ENCODE data around the gene SPRYD4.
A peak's percentile ranks its signal among the peaks of the same experiment; 100 is the strongest.

Gene SPRYD4

GRCh38 chr12:56468216-56469006, at the start of gene SPRYD4 (continued):
- TF ChIP-seq ZNF148 (tag by site-specific recombination; IDR thresholded peaks at IDR 0.05; ENCODE audit: borderline replicate concordance) (no peak), ZNF510 (tag by site-specific recombination; IDR thresholded peaks at IDR 0.05; ENCODE audit: insufficient replicate concordance) (no peak), ZNF792 (tag by site-specific recombination; IDR thresholded peaks at IDR 0.05) (no peak), BCL11A (tag by site-specific recombination; IDR thresholded peaks at IDR 0.05; ENCODE audit: low read depth) (no peak), YY2 (tag by site-specific recombination; IDR thresholded peaks at IDR 0.05) (peak; percentile 72), ZNF114 (tag by site-specific recombination; IDR thresholded peaks at IDR 0.05) (no peak), ZBTB17 (tag by site-specific recombination; IDR thresholded peaks at IDR 0.05) (peak; percentile 87), SCRT2 (tag by site-specific recombination; IDR thresholded peaks at IDR 0.05) (no peak), ZNF2 (tag by site-specific recombination; IDR thresholded peaks at IDR 0.05) (no peak; the same call in 1 of the 2 replicates), ZNF223 (tag by site-specific recombination; IDR thresholded peaks at IDR 0.05) (no peak), ZSCAN23 (tag by site-specific recombination; IDR thresholded peaks at IDR 0.05) (no peak), ZNF174 (tag by site-specific recombination; IDR thresholded peaks at IDR 0.05) (no peak), MZF1 (tag by site-specific recombination; IDR thresholded peaks at IDR 0.05; ENCODE audit: borderline replicate concordance) (peak; percentile 70; the same call in 1 of the 2 replicates), ZBTB1 (tag by site-specific recombination; IDR thresholded peaks at IDR 0.05) (no peak), ZNF10 (tag by site-specific recombination; IDR thresholded peaks at IDR 0.05) (0 out of 2 replicates have a peak, but pooled peaks have one; percentile 21), ZNF623 (tag by site-specific recombination; IDR thresholded peaks at IDR 0.05) (no peak), ZFP37 (tag by site-specific recombination; IDR thresholded peaks at IDR 0.05) (peak; percentile 87; the same call in 1 of the 2 replicates), ZNF561 (tag by site-specific recombination; IDR thresholded peaks at IDR 0.05; ENCODE audit: borderline replicate concordance) (peak; percentile 92), KLF7 (tag by site-specific recombination; IDR thresholded peaks at IDR 0.05; ENCODE audit: borderline replicate concordance) (peak; percentile 70), PRDM6 (tag by site-specific recombination; IDR thresholded peaks at IDR 0.05) (peak; percentile 17; the same call in 1 of the 2 replicates), BCL6B (tag by site-specific recombination; IDR thresholded peaks at IDR 0.05) (0 out of 2 replicates have a peak, but pooled peaks have one; percentile 43), ZNF202 (tag by site-specific recombination; IDR thresholded peaks at IDR 0.05; ENCODE audit: borderline replicate concordance) (no peak), ZNF560 (tag by site-specific recombination; IDR thresholded peaks at IDR 0.05; ENCODE audit: borderline replicate concordance) (no peak)
- TF ChIP-seq, protein P1, sequence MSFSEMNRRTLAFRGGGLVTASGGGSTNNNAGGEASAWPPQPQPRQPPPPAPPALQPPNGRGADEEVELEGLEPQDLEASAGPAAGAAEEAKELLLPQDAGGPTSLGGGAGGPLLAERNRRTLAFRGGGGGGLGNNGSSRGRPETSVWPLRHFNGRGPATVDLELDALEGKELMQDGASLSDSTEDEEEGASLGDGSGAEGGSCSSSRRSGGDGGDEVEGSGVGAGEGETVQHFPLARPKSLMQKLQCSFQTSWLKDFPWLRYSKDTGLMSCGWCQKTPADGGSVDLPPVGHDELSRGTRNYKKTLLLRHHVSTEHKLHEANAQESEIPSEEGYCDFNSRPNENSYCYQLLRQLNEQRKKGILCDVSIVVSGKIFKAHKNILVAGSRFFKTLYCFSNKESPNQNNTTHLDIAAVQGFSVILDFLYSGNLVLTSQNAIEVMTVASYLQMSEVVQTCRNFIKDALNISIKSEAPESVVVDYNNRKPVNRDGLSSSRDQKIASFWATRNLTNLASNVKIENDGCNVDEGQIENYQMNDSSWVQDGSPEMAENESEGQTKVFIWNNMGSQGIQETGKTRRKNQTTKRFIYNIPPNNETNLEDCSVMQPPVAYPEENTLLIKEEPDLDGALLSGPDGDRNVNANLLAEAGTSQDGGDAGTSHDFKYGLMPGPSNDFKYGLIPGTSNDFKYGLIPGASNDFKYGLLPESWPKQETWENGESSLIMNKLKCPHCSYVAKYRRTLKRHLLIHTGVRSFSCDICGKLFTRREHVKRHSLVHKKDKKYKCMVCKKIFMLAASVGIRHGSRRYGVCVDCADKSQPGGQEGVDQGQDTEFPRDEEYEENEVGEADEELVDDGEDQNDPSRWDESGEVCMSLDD (tag by site-specific recombination; IDR thresholded peaks at IDR 0.05), result no peak
- TF ChIP-seq, protein P2, sequence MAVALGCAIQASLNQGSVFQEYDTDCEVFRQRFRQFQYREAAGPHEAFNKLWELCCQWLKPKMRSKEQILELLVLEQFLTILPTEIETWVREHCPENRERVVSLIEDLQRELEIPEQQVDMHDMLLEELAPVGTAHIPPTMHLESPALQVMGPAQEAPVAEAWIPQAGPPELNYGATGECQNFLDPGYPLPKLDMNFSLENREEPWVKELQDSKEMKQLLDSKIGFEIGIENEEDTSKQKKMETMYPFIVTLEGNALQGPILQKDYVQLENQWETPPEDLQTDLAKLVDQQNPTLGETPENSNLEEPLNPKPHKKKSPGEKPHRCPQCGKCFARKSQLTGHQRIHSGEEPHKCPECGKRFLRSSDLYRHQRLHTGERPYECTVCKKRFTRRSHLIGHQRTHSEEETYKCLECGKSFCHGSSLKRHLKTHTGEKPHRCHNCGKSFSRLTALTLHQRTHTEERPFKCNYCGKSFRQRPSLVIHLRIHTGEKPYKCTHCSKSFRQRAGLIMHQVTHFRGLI (tag by site-specific recombination; IDR thresholded peaks at IDR 0.05), result 0 out of 2 replicates have a peak, but pooled peaks have one; percentile 9
- TF ChIP-seq, protein P3, sequence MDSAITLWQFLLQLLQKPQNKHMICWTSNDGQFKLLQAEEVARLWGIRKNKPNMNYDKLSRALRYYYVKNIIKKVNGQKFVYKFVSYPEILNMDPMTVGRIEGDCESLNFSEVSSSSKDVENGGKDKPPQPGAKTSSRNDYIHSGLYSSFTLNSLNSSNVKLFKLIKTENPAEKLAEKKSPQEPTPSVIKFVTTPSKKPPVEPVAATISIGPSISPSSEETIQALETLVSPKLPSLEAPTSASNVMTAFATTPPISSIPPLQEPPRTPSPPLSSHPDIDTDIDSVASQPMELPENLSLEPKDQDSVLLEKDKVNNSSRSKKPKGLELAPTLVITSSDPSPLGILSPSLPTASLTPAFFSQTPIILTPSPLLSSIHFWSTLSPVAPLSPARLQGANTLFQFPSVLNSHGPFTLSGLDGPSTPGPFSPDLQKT (IDR thresholded peaks at IDR 0.05; ENCODE audit: borderline replicate concordance, low read depth, low read length), result no peak

All from HEK293 (cell line).